Measurements from ENCODE around the gene COL5A1. TPM values are rescaled to one million over a fixed set of nuclear protein-coding genes. Genes with fewer than 3 reads are reported as not detected.

Gene COL5A1
- polyA plus RNA-seq, 3 donors, result 0.01 TPM; not detected in 2

DNA sequence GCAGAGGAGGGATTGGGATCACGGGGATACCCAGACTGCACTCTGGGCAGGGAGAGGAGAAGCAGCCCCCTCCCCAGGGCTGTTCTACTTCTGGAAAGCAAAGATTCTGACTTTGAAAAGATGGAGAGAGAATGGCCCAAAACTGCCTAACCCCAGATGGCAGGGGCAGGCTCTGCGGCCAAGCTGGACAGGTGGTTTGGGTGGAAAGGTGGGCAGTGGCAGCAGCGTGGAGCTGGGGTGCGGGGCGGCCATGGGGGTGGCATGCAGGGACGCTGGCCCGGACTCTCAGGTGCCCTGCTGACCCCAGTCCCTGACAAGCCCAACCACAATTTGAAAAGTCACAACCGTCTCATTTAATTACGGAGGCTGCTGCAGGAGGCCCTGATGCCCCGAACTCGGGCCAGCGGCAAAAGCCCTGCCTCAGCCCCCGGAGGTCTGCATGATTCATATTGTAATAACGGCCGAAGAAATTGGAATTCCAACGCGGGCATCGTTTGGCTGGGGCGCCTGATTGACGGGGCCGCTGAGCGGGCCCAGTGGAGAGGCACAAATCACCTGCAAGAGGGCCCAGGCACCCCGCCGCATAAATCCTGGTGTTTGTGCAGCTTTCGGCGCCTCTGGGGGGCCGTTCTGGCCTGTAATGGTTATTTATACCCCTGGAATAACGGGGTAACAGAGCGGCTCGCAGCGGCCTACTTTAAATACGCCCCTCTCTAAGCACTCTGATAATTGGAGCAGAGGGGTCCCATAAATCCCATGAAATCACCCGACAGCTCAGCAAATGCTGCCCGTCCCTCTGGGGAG lies 197.2 kb downstream of the COL5A1 start:
- Mint-ChIP-seq H3K27me3 (ENCODE audit: low read depth in 3 of 3) (peaks cover 4 to 9% (median 6%) of the 10 kb centered on the region in 3 donors), H3K27ac (no peak overlapping the region), H3K36me3 (no peaks in the 10 kb centered on the region), H3K9me3 (peaks cover 0 to 1% (median 0%) of the 10 kb centered on the region in 7 donors), H3K4me3 (no peak overlapping the region), H3K4me1 (no peaks in the 10 kb centered on the region)
- DNase-seq, result no peak
- Histone ChIP-seq H3K4me3 (replicated peaks in 1 of 3; ENCODE audit: low read depth in 2 of 3, low read length in 3 of 3) (no peak overlapping the region), H3K36me3 (replicated peaks in 1 of 2; ENCODE audit: control insufficient read depth in 1 of 2, insufficient read depth in 2 of 2, low read length in 2 of 2) (no peaks in the 10 kb centered on the region), H3K9ac (ENCODE audit: insufficient read depth, low read length, poor library complexity, severe bottlenecking) (no peak overlapping the region), H4K20me1 (ENCODE audit: insufficient read depth, low read length) (no peaks in the 10 kb centered on the region), H3K79me2 (ENCODE audit: insufficient read depth, low read length) (no peaks in the 10 kb centered on the region), H3K4me2 (replicated peaks; ENCODE audit: extremely low read depth, low read length, poor library complexity, severe bottlenecking) (no peak overlapping the region), H3K4me1 (ENCODE audit: control insufficient read depth in 1 of 2, insufficient read depth in 2 of 2, low read length in 2 of 2) (no peaks in the 10 kb centered on the region), H3K9me3 (replicated peaks in 1 of 2; ENCODE audit: control insufficient read depth in 1 of 2, insufficient read depth in 1 of 2, low read length in 2 of 2) (no peaks in the 10 kb centered on the region), H2AFZ (ENCODE audit: insufficient read depth, low read depth, low read length, poor library complexity, severe bottlenecking) (no peak overlapping the region), H3K27ac (ENCODE audit: low read depth in 1 of 2, low read length in 2 of 2) (no peak overlapping the region), H3K27me3 (ENCODE audit: control insufficient read depth in 2 of 2, insufficient read depth in 2 of 2, low read length in 2 of 2) (no peaks in the 10 kb centered on the region)
- WGBS (ENCODE audit: insufficient coverage), result 94% methylated on average over 30 of the region's 34 CpGs
- intact Hi-C loops (cut with micrococcal nuclease), result no loop called here
- TF ChIP-seq, protein P1, sequence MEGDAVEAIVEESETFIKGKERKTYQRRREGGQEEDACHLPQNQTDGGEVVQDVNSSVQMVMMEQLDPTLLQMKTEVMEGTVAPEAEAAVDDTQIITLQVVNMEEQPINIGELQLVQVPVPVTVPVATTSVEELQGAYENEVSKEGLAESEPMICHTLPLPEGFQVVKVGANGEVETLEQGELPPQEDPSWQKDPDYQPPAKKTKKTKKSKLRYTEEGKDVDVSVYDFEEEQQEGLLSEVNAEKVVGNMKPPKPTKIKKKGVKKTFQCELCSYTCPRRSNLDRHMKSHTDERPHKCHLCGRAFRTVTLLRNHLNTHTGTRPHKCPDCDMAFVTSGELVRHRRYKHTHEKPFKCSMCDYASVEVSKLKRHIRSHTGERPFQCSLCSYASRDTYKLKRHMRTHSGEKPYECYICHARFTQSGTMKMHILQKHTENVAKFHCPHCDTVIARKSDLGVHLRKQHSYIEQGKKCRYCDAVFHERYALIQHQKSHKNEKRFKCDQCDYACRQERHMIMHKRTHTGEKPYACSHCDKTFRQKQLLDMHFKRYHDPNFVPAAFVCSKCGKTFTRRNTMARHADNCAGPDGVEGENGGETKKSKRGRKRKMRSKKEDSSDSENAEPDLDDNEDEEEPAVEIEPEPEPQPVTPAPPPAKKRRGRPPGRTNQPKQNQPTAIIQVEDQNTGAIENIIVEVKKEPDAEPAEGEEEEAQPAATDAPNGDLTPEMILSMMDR (IDR thresholded peaks at IDR 0.05), result no peak

DNA sequence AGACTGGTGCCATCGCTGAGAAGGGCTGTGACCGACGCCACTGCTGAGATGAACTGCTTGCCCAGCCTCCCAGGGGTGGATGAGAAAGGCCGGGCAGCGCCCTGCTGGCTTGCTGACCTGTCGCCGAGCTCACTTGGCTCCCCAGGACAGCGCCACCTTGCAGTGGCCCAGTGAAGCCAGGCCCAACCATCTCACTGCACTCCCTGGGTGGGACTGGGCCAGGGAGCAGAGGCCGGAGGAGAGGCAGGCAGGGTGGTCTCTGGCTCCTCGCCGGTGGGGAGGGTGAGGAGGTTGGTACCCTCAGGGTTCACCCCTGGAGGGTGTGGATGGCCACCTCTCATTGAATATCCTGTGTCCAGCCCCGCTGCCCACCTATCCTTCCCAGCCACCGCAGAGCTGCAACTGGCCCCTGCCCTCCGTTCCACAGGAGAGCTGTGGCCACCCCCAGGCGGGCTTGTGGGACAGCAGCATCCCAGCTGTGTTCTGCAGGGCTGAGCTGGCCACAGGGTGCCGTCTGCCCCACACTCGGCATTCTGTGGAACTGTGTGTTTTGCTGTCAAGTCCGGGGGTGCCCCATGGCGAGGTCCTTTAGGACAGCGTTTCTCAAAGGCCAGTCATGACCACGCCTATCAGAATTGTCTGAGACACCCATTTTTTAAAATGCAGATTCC lies 198.0 kb downstream of the COL5A1 start:
- Histone ChIP-seq H2AFZ (ENCODE audit: insufficient read depth, low read depth, low read length, poor library complexity, severe bottlenecking) (no peak overlapping the region), H3K27ac (ENCODE audit: low read depth in 1 of 2, low read length in 2 of 2) (no peak overlapping the region), H3K79me2 (ENCODE audit: insufficient read depth, low read length) (no peaks in the 10 kb centered on the region), H4K20me1 (ENCODE audit: insufficient read depth, low read length) (no peaks in the 10 kb centered on the region), H3K4me3 (replicated peaks in 1 of 3; ENCODE audit: low read depth in 2 of 3, low read length in 3 of 3) (no peak overlapping the region), H3K4me1 (ENCODE audit: control insufficient read depth in 1 of 2, insufficient read depth in 2 of 2, low read length in 2 of 2) (no peaks in the 10 kb centered on the region), H3K27me3 (ENCODE audit: control insufficient read depth in 2 of 2, insufficient read depth in 2 of 2, low read length in 2 of 2) (no peaks in the 10 kb centered on the region), H3K9ac (ENCODE audit: insufficient read depth, low read length, poor library complexity, severe bottlenecking) (no peak overlapping the region), H3K9me3 (replicated peaks in 1 of 2; ENCODE audit: control insufficient read depth in 1 of 2, insufficient read depth in 1 of 2, low read length in 2 of 2) (no peaks in the 10 kb centered on the region), H3K4me2 (replicated peaks; ENCODE audit: extremely low read depth, low read length, poor library complexity, severe bottlenecking) (no peak overlapping the region), H3K36me3 (replicated peaks in 1 of 2; ENCODE audit: control insufficient read depth in 1 of 2, insufficient read depth in 2 of 2, low read length in 2 of 2) (no peaks in the 10 kb centered on the region)
- no peak for DNase-seq
- TF ChIP-seq, protein P1 (IDR thresholded peaks at IDR 0.05), result no peak
- H3K27ac Mint-ChIP-seq, result no peak overlapping the region
- H3K4me3 Mint-ChIP-seq, result no peak overlapping the region
- WGBS (ENCODE audit: insufficient coverage), result 97% methylated on average over 18 of the region's 21 CpGs
- H3K4me1 Mint-ChIP-seq, result no peaks in the 10 kb centered on the region
- intact Hi-C loops (cut with micrococcal nuclease), result no loop called here
- H3K36me3 Mint-ChIP-seq, result no peaks in the 10 kb centered on the region
- peaks cover 0 to 1% (median 0%) of the 10 kb centered on the region in 7 donors for H3K9me3 Mint-ChIP-seq
- H3K27me3 Mint-ChIP-seq (ENCODE audit: low read depth in 3 of 3), result peaks cover 3 to 13% (median 6%) of the 10 kb centered on the region in 3 donors

Measured in CD14-positive monocyte (primary cell).